OCI-LY7 (cell line): ENCODE measurements around the gene IFITM2.

Source experiments
- EZH2phosphoT487 ChIP-seq: fragments of 200-600 bp; sonication (generic); IDR thresholded peaks from 2 replicates; pipeline ENCODE4 v1.6.1; 2018; ENCODE audit warnings: low read depth, borderline replicate concordance, mild to moderate bottlenecking, mixed run types, antibody characterized with exemption, low read length, moderate library complexity, mixed read lengths
- TF ChIP-seq, protein P1 (sequence below): fragments of 200-600 bp; sonication (generic); conservative IDR thresholded peaks from 2 replicates; pipeline ENCODE4 v1.5.1; 2014; ENCODE audit warnings: mild to moderate bottlenecking, antibody characterized with exemption, low read length, moderate library complexity, mixed read lengths

DNA sequence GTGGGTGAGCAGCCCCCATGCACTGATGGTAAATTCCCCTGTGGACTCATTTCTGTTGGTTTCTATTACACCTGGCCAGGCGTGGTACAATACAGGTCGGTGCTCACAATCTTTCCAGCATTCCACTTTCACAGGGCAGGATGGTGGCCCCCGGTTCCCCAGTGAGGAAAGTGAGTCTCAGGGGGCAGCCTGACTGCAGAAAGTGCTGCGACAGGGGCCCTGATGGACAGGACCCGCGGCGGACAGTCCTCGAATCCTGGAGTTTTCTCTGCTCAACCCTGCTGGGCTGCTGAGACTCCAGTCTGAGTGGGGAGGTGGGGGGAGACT lies 21.8 kb upstream of the IFITM2 start:
- TF ChIP-seq, protein P1, sequence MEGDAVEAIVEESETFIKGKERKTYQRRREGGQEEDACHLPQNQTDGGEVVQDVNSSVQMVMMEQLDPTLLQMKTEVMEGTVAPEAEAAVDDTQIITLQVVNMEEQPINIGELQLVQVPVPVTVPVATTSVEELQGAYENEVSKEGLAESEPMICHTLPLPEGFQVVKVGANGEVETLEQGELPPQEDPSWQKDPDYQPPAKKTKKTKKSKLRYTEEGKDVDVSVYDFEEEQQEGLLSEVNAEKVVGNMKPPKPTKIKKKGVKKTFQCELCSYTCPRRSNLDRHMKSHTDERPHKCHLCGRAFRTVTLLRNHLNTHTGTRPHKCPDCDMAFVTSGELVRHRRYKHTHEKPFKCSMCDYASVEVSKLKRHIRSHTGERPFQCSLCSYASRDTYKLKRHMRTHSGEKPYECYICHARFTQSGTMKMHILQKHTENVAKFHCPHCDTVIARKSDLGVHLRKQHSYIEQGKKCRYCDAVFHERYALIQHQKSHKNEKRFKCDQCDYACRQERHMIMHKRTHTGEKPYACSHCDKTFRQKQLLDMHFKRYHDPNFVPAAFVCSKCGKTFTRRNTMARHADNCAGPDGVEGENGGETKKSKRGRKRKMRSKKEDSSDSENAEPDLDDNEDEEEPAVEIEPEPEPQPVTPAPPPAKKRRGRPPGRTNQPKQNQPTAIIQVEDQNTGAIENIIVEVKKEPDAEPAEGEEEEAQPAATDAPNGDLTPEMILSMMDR = no peak
- TF ChIP-seq EZH2phosphoT487 = no peak
